Stomach (tissue), 4 donors: ENCODE results near the gene ELL3.
"Not testable (repeated sequence)": the region's sequence is repeated elsewhere in the genome, so short reads cannot be mapped to it uniquely, and the experiment has no call there.

Source experiments
- EP300 ChIP-seq: sonication (generic); formaldehyde crosslinking; IDR thresholded peaks from one replicate; pipeline ENCODE4 v1.6.1; 2017; ENCODE audit warnings: antibody characterized with exemption
- TF ChIP-seq, protein P1 (sequence below), 7 experiments: fragments of 450-650 bp in 4 of 7; fragments of 200-600 bp in 3 of 7; sonication (generic) in 3 of 7; IDR thresholded peaks; one replicate each; pipeline ENCODE4 v1.5.1; 2016 to 2019; ENCODE audit warnings: antibody characterized with exemption in 7 of 7, control low read depth in 2 of 7, mild to moderate bottlenecking in 1 of 7

GRCh38 chr15:43746903-43747309 lies 29.9 kb downstream of the ELL3 start:
- not testable (repeated sequence) for TF ChIP-seq EP300
- TF ChIP-seq, protein P1, sequence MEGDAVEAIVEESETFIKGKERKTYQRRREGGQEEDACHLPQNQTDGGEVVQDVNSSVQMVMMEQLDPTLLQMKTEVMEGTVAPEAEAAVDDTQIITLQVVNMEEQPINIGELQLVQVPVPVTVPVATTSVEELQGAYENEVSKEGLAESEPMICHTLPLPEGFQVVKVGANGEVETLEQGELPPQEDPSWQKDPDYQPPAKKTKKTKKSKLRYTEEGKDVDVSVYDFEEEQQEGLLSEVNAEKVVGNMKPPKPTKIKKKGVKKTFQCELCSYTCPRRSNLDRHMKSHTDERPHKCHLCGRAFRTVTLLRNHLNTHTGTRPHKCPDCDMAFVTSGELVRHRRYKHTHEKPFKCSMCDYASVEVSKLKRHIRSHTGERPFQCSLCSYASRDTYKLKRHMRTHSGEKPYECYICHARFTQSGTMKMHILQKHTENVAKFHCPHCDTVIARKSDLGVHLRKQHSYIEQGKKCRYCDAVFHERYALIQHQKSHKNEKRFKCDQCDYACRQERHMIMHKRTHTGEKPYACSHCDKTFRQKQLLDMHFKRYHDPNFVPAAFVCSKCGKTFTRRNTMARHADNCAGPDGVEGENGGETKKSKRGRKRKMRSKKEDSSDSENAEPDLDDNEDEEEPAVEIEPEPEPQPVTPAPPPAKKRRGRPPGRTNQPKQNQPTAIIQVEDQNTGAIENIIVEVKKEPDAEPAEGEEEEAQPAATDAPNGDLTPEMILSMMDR (IDR thresholded peaks at IDR 0.05), result not testable (repeated sequence)
